ENCODE measurements around the gene PACRG. TPM values are rescaled to one million over a fixed set of nuclear protein-coding genes. Genes with fewer than 3 reads are reported as not detected.

The PACRG gene
- total RNA-seq, 1 experiment from 2014 or later: not detected

GRCh38 chr6:163169521-163169920 lies 441.7 kb downstream of the PACRG start:
- Histone ChIP-seq H3K4me3 (ENCODE audit: low read depth, low read length) (no peak overlapping the region), H3K9me3 (0 out of 2 replicates have a peak, but pooled peaks cover 5% of the 10 kb centered on the region), H3K27me3 (replicated peaks; ENCODE audit: control insufficient read depth, insufficient read depth, low read length) (no peaks in the 10 kb centered on the region), H3K4me1 (no peaks in the 10 kb centered on the region), H3K36me3 (ENCODE audit: control insufficient read depth, insufficient read depth, low read length) (no peaks in the 10 kb centered on the region)
- Mint-ChIP-seq H3K27me3 (ENCODE audit: insufficient read depth, unreplicated experiment) (peaks cover 4% of the 10 kb centered on the region), H3K27ac (ENCODE audit: unreplicated experiment) (no peak overlapping the region), H3K36me3 (ENCODE audit: insufficient read depth, unreplicated experiment) (peaks cover 4% of the 10 kb centered on the region), H3K9me3 (ENCODE audit: unreplicated experiment) (peaks cover 10% of the 10 kb centered on the region), H3K4me1 (ENCODE audit: low read depth, unreplicated experiment) (no peaks in the 10 kb centered on the region), H3K4me3 (ENCODE audit: unreplicated experiment) (no peak overlapping the region)
- DNase-seq: no peak
- CTCF ChIA-PET: no interaction called here
- no peak for TF ChIP-seq CTCF (IDR thresholded peaks at IDR 0.05; ENCODE audit: insufficient read depth in 1 of 2, low read depth in 1 of 2, low read length in 1 of 2, severe bottlenecking in 1 of 2, unreplicated experiment in 1 of 2)
- BruUV-seq (replicated peaks): no TSS peak
- intact Hi-C loops (cut with micrococcal nuclease; ENCODE audit: unreplicated experiment): no loop called here
- POLR2A ChIA-PET: no interaction called here

- peaks cover 10% of the 10 kb centered on the region for H3K9me3 Mint-ChIP-seq (ENCODE audit: unreplicated experiment)
- Histone ChIP-seq H3K36me3 (ENCODE audit: control insufficient read depth, insufficient read depth, low read length) (no peaks in the 10 kb centered on the region), H3K9me3 (0 out of 2 replicates have a peak, but pooled peaks cover 5% of the 10 kb centered on the region), H3K4me1 (no peaks in the 10 kb centered on the region), H3K4me3 (ENCODE audit: low read depth, low read length) (no peak overlapping the region), H3K27me3 (replicated peaks; ENCODE audit: control insufficient read depth, insufficient read depth, low read length) (no peaks in the 10 kb centered on the region)
- ChIA-PET POLR2A (no interaction called here), CTCF (no interaction called here)
- no peaks in the 10 kb centered on the region for H3K27me3 Mint-ChIP-seq (ENCODE audit: insufficient read depth, unreplicated experiment)
- no peaks in the 10 kb centered on the region for H3K4me1 Mint-ChIP-seq (ENCODE audit: low read depth, unreplicated experiment)
- DNase-seq: peak in 1 of 2 experiments; percentile 29
- peaks cover 4% of the 10 kb centered on the region for H3K36me3 Mint-ChIP-seq (ENCODE audit: insufficient read depth, unreplicated experiment)
- peak overlapping the region; percentile 46 for H3K4me3 Mint-ChIP-seq (ENCODE audit: unreplicated experiment)
- no TSS peak for BruUV-seq (replicated peaks)
- TF ChIP-seq CTCF (IDR thresholded peaks at IDR 0.05; ENCODE audit: insufficient read depth in 1 of 2, low read depth in 1 of 2, low read length in 1 of 2, severe bottlenecking in 1 of 2, unreplicated experiment in 1 of 2): peak; percentile 44 to 84
- intact Hi-C loops (cut with micrococcal nuclease; ENCODE audit: unreplicated experiment): no loop called here
- no peak overlapping the region for H3K27ac Mint-ChIP-seq (ENCODE audit: unreplicated experiment)
Measured at GRCh38 chr6:163170294-163170883, 442.6 kb downstream of the PACRG start.

GRCh38 chr6:163173741-163174140 lies 446.0 kb downstream of the PACRG start:
- Mint-ChIP-seq H3K27ac (ENCODE audit: unreplicated experiment) (no peak overlapping the region), H3K36me3 (ENCODE audit: insufficient read depth, unreplicated experiment) (peaks cover 4% of the 10 kb centered on the region), H3K9me3 (ENCODE audit: unreplicated experiment) (peaks cover 10% of the 10 kb centered on the region), H3K4me1 (ENCODE audit: low read depth, unreplicated experiment) (no peaks in the 10 kb centered on the region), H3K4me3 (ENCODE audit: unreplicated experiment) (no peak overlapping the region), H3K27me3 (ENCODE audit: insufficient read depth, unreplicated experiment) (no peaks in the 10 kb centered on the region)
- Histone ChIP-seq H3K36me3 (ENCODE audit: control insufficient read depth, insufficient read depth, low read length) (no peaks in the 10 kb centered on the region), H3K4me1 (no peaks in the 10 kb centered on the region), H3K9me3 (0 out of 2 replicates have a peak, but pooled peaks cover 5% of the 10 kb centered on the region), H3K27me3 (replicated peaks; ENCODE audit: control insufficient read depth, insufficient read depth, low read length) (no peaks in the 10 kb centered on the region), H3K4me3 (ENCODE audit: low read depth, low read length) (no peak overlapping the region)
- no peak for DNase-seq
- ChIA-PET CTCF (no interaction called here), POLR2A (no interaction called here)
- intact Hi-C loops (cut with micrococcal nuclease; ENCODE audit: unreplicated experiment): no loop called here
- BruUV-seq (replicated peaks): no TSS peak
- TF ChIP-seq CTCF (IDR thresholded peaks at IDR 0.05; ENCODE audit: insufficient read depth in 1 of 2, low read depth in 1 of 2, low read length in 1 of 2, severe bottlenecking in 1 of 2, unreplicated experiment in 1 of 2): no peak

Data from Caco-2 (cell line).